Caco-2 (cell line): ENCODE data around the gene ZNF746. TPM values are rescaled to one million over a fixed set of nuclear protein-coding genes. Genes with fewer than 3 reads are reported as not detected.

Experiments
- BruUV-seq: library from RNA; stranded (reverse); fragments of 400-500 nt; replicated peaks from 2 replicates; lab custom pipeline; 2021; lab: Mats Ljungman, UMichigan
- CTCF ChIA-PET: fragments of 300-600 bp; sonication (Branson Sonifier 250); formaldehyde crosslinking; loops from one replicate; lab custom pipeline; 2022; ENCODE audit warnings: antibody characterized with exemption; lab: Charles Lee
- POLR2A ChIA-PET: fragments of 300-600 bp; sonication (Branson Sonifier 250); formaldehyde crosslinking; loops from one replicate; lab custom pipeline; 2022; ENCODE audit warnings: antibody characterized with exemption; lab: Charles Lee
- DNase-seq, 2 experiments: peaks; one replicate each; pipeline versions ENCODE4 v3.0.0 to v3.0.0-alpha.2; 2020 to 2022
- H3K27me3 ChIP-seq: replicated peaks from 2 replicates; pipeline ENCODE4 v1.6.0; 2011; ENCODE audit warnings: low read length; ENCODE audit not compliant: control insufficient read depth, insufficient read depth
- H3K36me3 ChIP-seq: 2 replicates; pipeline ENCODE4 v1.5.1; 2011; ENCODE audit warnings: low read length; ENCODE audit not compliant: control insufficient read depth, insufficient read depth
- H3K4me1 ChIP-seq: fragments of 250-450 bp; sonication (Bioruptor Pico); 2 replicates; pipeline ENCODE4 v1.5.1; 2020; ENCODE audit warnings: mild to moderate bottlenecking
- H3K4me3 ChIP-seq: 2 replicates; pipeline ENCODE4 v1.5.1; 2011; ENCODE audit warnings: low read depth, mild to moderate bottlenecking, control low read depth, low read length
- H3K9me3 ChIP-seq: fragments of 250-450 bp; sonication (Bioruptor Pico); 2 replicates; pipeline ENCODE4 v1.5.1; 2020; ENCODE audit warnings: mild to moderate bottlenecking, moderate library complexity
- H3K27ac Mint-ChIP-seq: one replicate; pipeline ENCODE4 v1.8.0; 2022; ENCODE audit warnings: mixed read lengths; ENCODE audit not compliant: unreplicated experiment
- H3K27me3 Mint-ChIP-seq: one replicate; pipeline ENCODE4 v1.8.0; 2022; ENCODE audit warnings: mixed read lengths; ENCODE audit not compliant: insufficient read depth, unreplicated experiment
- H3K36me3 Mint-ChIP-seq: one replicate; pipeline ENCODE4 v1.8.0; 2022; ENCODE audit warnings: mild to moderate bottlenecking, mixed read lengths; ENCODE audit not compliant: insufficient read depth, unreplicated experiment
- H3K4me1 Mint-ChIP-seq: one replicate; pipeline ENCODE4 v1.8.0; 2022; ENCODE audit warnings: low read depth, mixed read lengths; ENCODE audit not compliant: unreplicated experiment
- H3K4me3 Mint-ChIP-seq: one replicate; pipeline ENCODE4 v1.8.0; 2022; ENCODE audit warnings: mild to moderate bottlenecking, moderate library complexity, mixed read lengths; ENCODE audit not compliant: unreplicated experiment
- H3K9me3 Mint-ChIP-seq: one replicate; pipeline ENCODE4 v1.8.0; 2022; ENCODE audit warnings: mixed read lengths; ENCODE audit not compliant: unreplicated experiment
- intact Hi-C: fragments of 100-400 bp; cut with micrococcal nuclease; formaldehyde crosslinking; loops from one replicate; pipeline ENCODE4 v1.10.0; 2022; ENCODE audit not compliant: unreplicated experiment
- total RNA-seq: library from RNA; stranded (reverse); gene quantifications from 2 replicates; pipeline ENCODE4 v1.2.3, GENCODE V29; 2022
- TF ChIP-seq, protein P1 (sequence below), 2 experiments: fragments of 200-600 bp in 1 of 2; IDR thresholded peaks; 1 replicate in 1 of 2; 2 replicates in 1 of 2; pipeline versions ENCODE4 v1.5.1 to v1.8.0; 2011 to 2022; ENCODE audit warnings: antibody characterized with exemption in 1 of 2, control low read depth in 1 of 2, inconsistent platforms in 1 of 2, low read depth in 1 of 2, low read length in 1 of 2, mild to moderate bottlenecking in 1 of 2, moderate library complexity in 1 of 2; ENCODE audit not compliant: insufficient read depth in 1 of 2, severe bottlenecking in 1 of 2, unreplicated experiment in 1 of 2

ZNF746 gene
- total RNA-seq, 1 experiment from 2014 or later = 19.3 TPM

DNA sequence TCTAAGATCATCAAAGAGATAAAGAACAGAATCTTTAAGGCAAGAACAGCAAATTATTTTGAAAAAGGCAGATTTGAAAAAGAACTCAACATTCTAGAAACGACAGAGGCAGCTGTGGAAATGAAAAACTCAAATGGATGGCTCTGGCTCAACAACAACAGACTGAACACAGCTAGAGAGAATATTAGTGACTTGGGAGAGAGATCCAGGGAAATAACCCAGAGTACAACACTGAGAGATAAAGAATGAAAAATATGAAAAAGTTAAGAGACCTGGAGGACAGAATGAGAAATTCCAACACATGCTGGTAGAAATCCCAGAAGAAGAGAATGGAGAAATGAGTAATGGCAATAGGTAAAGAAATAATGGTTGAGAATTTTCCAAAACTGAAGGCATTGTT lies 18.9 kb downstream of the ZNF746 start:
- peak overlapping the region; percentile 33 for H3K27ac Mint-ChIP-seq
- ChIA-PET POLR2A (no interaction called here), CTCF (no interaction called here)
- H3K27me3 Mint-ChIP-seq = no peaks in the 10 kb centered on the region
- no peak overlapping the region for H3K4me3 ChIP-seq
- no peak for DNase-seq
- intact Hi-C loops = no loop called here
- 0 out of 2 replicates have a peak, but pooled peaks cover 3% of the 10 kb centered on the region for H3K9me3 ChIP-seq
- H3K36me3 ChIP-seq = peaks cover 8% of the 10 kb centered on the region
- peaks cover 54% of the 10 kb centered on the region for H3K36me3 Mint-ChIP-seq
- H3K4me3 Mint-ChIP-seq = no peak overlapping the region
- BruUV-seq = no TSS peak
- TF ChIP-seq, protein P1, sequence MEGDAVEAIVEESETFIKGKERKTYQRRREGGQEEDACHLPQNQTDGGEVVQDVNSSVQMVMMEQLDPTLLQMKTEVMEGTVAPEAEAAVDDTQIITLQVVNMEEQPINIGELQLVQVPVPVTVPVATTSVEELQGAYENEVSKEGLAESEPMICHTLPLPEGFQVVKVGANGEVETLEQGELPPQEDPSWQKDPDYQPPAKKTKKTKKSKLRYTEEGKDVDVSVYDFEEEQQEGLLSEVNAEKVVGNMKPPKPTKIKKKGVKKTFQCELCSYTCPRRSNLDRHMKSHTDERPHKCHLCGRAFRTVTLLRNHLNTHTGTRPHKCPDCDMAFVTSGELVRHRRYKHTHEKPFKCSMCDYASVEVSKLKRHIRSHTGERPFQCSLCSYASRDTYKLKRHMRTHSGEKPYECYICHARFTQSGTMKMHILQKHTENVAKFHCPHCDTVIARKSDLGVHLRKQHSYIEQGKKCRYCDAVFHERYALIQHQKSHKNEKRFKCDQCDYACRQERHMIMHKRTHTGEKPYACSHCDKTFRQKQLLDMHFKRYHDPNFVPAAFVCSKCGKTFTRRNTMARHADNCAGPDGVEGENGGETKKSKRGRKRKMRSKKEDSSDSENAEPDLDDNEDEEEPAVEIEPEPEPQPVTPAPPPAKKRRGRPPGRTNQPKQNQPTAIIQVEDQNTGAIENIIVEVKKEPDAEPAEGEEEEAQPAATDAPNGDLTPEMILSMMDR (IDR thresholded peaks at IDR 0.05; ENCODE audit: insufficient read depth in 1 of 2, low read depth in 1 of 2, low read length in 1 of 2, severe bottlenecking in 1 of 2, unreplicated experiment in 1 of 2) = no peak
- H3K27me3 ChIP-seq = no peaks in the 10 kb centered on the region
- peaks cover 16% of the 10 kb centered on the region for H3K9me3 Mint-ChIP-seq
- H3K4me1 ChIP-seq = no peaks in the 10 kb centered on the region
- H3K4me1 Mint-ChIP-seq = peaks cover 15% of the 10 kb centered on the region

DNA sequence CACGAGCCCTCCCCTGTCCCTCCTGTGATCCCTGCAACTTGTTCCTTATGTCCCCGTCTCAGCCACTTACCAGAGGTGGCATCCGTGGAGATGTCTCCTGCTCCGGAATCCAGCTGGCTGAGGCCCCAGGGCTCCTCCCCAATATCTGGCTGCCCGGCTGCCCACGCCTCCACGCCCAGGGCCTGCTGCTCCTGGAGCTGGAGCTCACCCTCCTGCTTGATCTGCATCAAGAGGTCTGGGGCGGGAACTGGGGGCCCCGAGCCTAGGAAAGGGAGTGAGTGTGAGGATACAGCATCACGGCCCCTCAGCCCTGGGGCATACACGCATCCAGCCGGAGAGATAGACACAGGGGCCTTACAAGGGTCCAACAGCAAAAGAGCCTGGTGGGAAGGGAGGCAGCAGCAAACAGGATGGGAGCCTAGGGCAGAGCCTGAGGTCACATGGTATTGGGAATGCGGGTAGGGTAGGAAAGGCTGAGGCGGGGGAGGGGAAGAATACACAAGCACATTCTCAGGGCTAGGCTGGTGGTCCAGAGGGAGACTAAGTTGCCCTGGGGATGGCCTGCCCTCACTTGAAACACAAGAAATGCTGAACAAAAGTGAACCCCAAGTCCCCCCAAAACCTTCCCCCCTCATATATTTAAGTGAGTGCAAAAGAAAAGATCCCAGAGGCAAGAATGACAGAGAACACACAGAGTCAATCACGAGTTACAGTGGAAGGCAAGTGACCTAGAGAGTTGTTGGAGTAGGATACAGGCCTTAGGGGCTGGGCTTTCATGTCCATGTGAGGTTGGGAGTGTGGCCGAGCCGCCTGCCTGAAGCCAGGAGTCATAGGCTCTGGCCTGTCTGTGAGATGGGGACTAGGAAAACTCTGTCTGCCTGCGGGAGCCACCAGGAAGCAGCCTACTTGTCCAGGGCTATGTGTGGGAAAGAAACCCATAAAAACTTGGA lies 19.8 kb downstream of the ZNF746 start:
- peak overlapping the region; percentile 33 for H3K27ac Mint-ChIP-seq
- CTCF ChIA-PET = no interaction called here
- BruUV-seq = no TSS peak

DNA sequence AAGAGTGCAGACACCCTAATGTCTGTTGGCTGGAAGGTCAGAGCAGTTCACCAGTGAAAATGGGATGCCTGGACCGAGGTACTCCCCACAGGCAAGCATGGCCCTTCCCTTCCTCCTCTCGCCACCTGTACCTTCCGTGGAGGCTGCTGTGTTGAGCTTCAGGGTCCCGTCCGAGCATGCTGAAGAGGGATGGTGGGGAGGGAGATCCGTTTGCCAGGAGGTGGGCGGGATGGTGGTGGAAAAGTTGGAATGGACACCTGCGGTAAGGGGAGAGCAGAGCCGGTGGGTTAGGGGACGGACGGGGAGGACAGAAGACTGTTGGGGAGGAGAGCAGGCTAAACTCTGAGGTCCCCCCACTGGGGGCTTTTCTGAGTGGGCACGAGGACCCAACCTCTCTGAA lies 20.8 kb downstream of the ZNF746 start:
- H3K9me3 ChIP-seq = 0 out of 2 replicates have a peak, but pooled peaks cover 3% of the 10 kb centered on the region
- no peak for DNase-seq
- peaks cover 16% of the 10 kb centered on the region for H3K9me3 Mint-ChIP-seq
- no peaks in the 10 kb centered on the region for H3K27me3 ChIP-seq
- H3K36me3 Mint-ChIP-seq = peaks cover 70% of the 10 kb centered on the region
- no peak overlapping the region for H3K4me3 ChIP-seq
- no peak overlapping the region for H3K27ac Mint-ChIP-seq
- no peaks in the 10 kb centered on the region for H3K4me1 ChIP-seq
- intact Hi-C loops = no loop called here
- H3K36me3 ChIP-seq = peaks cover 8% of the 10 kb centered on the region
- no peak overlapping the region for H3K4me3 Mint-ChIP-seq
- H3K4me1 Mint-ChIP-seq = peaks cover 15% of the 10 kb centered on the region
- no peaks in the 10 kb centered on the region for H3K27me3 Mint-ChIP-seq
- POLR2A ChIA-PET = no interaction called here
- TF ChIP-seq, protein P1 (IDR thresholded peaks at IDR 0.05; ENCODE audit: insufficient read depth in 1 of 2, low read depth in 1 of 2, low read length in 1 of 2, severe bottlenecking in 1 of 2, unreplicated experiment in 1 of 2) = no peak
- CTCF ChIA-PET = interaction anchor here (0.6 kb wide), 1 partner anchor 327 kb away, joined by 3 read pairs; no protein-coding TSS in a partner anchor
- BruUV-seq = no TSS peak

More for the DNA sequence above, 19.8 kb downstream of the ZNF746 start:
- Histone ChIP-seq H3K36me3 (peaks cover 8% of the 10 kb centered on the region), H3K9me3 (0 out of 2 replicates have a peak, but pooled peaks cover 3% of the 10 kb centered on the region), H3K4me1 (no peaks in the 10 kb centered on the region), H3K27me3 (no peaks in the 10 kb centered on the region), H3K4me3 (no peak overlapping the region)
- peaks cover 15% of the 10 kb centered on the region for H3K4me1 Mint-ChIP-seq
- peaks cover 63% of the 10 kb centered on the region for H3K36me3 Mint-ChIP-seq
- no peak overlapping the region for H3K4me3 Mint-ChIP-seq
- intact Hi-C loops = no loop called here
- no peak for DNase-seq
- H3K9me3 Mint-ChIP-seq = peaks cover 16% of the 10 kb centered on the region
- H3K27me3 Mint-ChIP-seq = no peaks in the 10 kb centered on the region
- POLR2A ChIA-PET = no interaction called here
- TF ChIP-seq, protein P1 (IDR thresholded peaks at IDR 0.05; ENCODE audit: insufficient read depth in 1 of 2, low read depth in 1 of 2, low read length in 1 of 2, severe bottlenecking in 1 of 2, unreplicated experiment in 1 of 2) = no peak
